ENCODE data around the gene KDM4C. TPM values are rescaled to one million over a fixed set of nuclear protein-coding genes. Genes with fewer than 3 reads are reported as not detected.
"Not testable (repeated sequence)": the region's sequence is repeated elsewhere in the genome, so short reads cannot be mapped to it uniquely, and the experiment has no call there.

Gene KDM4C
- total RNA-seq, 1 experiment from 2014 or later: 16.2 TPM

GRCh38 chr9:6766606-6767005 lies 8.8 kb downstream of the KDM4C start:
- CTCF ChIA-PET: no interaction called here
- Mint-ChIP-seq H3K27me3 (ENCODE audit: unreplicated experiment) (no peaks in the 10 kb centered on the region), H3K4me3 (ENCODE audit: low read depth, unreplicated experiment) (no peak overlapping the region), H3K4me1 (ENCODE audit: low read depth, unreplicated experiment) (peaks cover 16% of the 10 kb centered on the region), H3K27ac (ENCODE audit: unreplicated experiment) (no peak overlapping the region), H3K36me3 (ENCODE audit: insufficient read depth, unreplicated experiment) (peaks cover 5% of the 10 kb centered on the region), H3K9me3 (ENCODE audit: low read depth, unreplicated experiment) (no peaks in the 10 kb centered on the region)
- BruUV-seq (replicated peaks): no TSS peak
- intact Hi-C loops (cut with micrococcal nuclease; ENCODE audit: unreplicated experiment): no loop called here
- no peak for DNase-seq
- TF ChIP-seq CTCF (IDR thresholded peaks at IDR 0.05; ENCODE audit: unreplicated experiment): no peak

GRCh38 chr9:6768587-6768986 lies 10.8 kb downstream of the KDM4C start:
- intact Hi-C loops (cut with micrococcal nuclease; ENCODE audit: unreplicated experiment); H3K9me3 Mint-ChIP-seq (ENCODE audit: low read depth, unreplicated experiment); CTCF ChIA-PET; H3K36me3 Mint-ChIP-seq (ENCODE audit: insufficient read depth, unreplicated experiment); H3K27ac Mint-ChIP-seq (ENCODE audit: unreplicated experiment); H3K4me3 Mint-ChIP-seq (ENCODE audit: low read depth, unreplicated experiment); H3K27me3 Mint-ChIP-seq (ENCODE audit: unreplicated experiment); DNase-seq; BruUV-seq (replicated peaks): not testable (repeated sequence)
- peaks cover 16% of the 10 kb centered on the region for H3K4me1 Mint-ChIP-seq (ENCODE audit: low read depth, unreplicated experiment)

- Mint-ChIP-seq H3K4me1 (ENCODE audit: low read depth, unreplicated experiment) (no peaks in the 10 kb centered on the region), H3K27ac (ENCODE audit: unreplicated experiment) (no peak overlapping the region), H3K4me3 (ENCODE audit: low read depth, unreplicated experiment) (no peak overlapping the region), H3K9me3 (ENCODE audit: low read depth, unreplicated experiment) (no peaks in the 10 kb centered on the region), H3K36me3 (ENCODE audit: insufficient read depth, unreplicated experiment) (no peaks in the 10 kb centered on the region), H3K27me3 (ENCODE audit: unreplicated experiment) (no peaks in the 10 kb centered on the region)
- CTCF ChIA-PET: no interaction called here
- DNase-seq: no peak
- BruUV-seq (replicated peaks): no TSS peak
- TF ChIP-seq CTCF (IDR thresholded peaks at IDR 0.05; ENCODE audit: unreplicated experiment): no peak
- intact Hi-C loops (cut with micrococcal nuclease; ENCODE audit: unreplicated experiment): no loop called here
Observed at GRCh38 chr9:6771722-6772121, 13.9 kb downstream of the KDM4C start.

GRCh38 chr9:6777213-6777902 lies 19.6 kb downstream of the KDM4C start:
- no peak for DNase-seq
- intact Hi-C loops (cut with micrococcal nuclease; ENCODE audit: unreplicated experiment): no loop called here
- peaks cover 30% of the 10 kb centered on the region for H3K4me1 Mint-ChIP-seq (ENCODE audit: low read depth, unreplicated experiment)
- CTCF ChIA-PET: interaction anchor here (0.6 kb wide), 2 partner anchors 44 to 1329 kb away, joined by 6 read pairs; no protein-coding TSS in a partner anchor
- TF ChIP-seq CTCF (IDR thresholded peaks at IDR 0.05; ENCODE audit: unreplicated experiment): no peak
- no peaks in the 10 kb centered on the region for H3K9me3 Mint-ChIP-seq (ENCODE audit: low read depth, unreplicated experiment)
- no peaks in the 10 kb centered on the region for H3K36me3 Mint-ChIP-seq (ENCODE audit: insufficient read depth, unreplicated experiment)
- no peaks in the 10 kb centered on the region for H3K27me3 Mint-ChIP-seq (ENCODE audit: unreplicated experiment)
- H3K4me3 Mint-ChIP-seq (ENCODE audit: low read depth, unreplicated experiment): no peak overlapping the region
- no TSS peak for BruUV-seq (replicated peaks)
- no peak overlapping the region for H3K27ac Mint-ChIP-seq (ENCODE audit: unreplicated experiment)
